GM18505 (cell line): ENCODE data around the gene DENND1B.
"Not testable (repeated sequence)": the region's sequence is repeated elsewhere in the genome, so short reads cannot be mapped to it uniquely, and the experiment has no call there.

Experiments
- ATAC-seq: cut with Tn5 transposase; IDR thresholded peaks from one replicate; pipeline ENCODE4 v1.9.1; 2021; ENCODE audit not compliant: unreplicated experiment
- POLR2A ChIP-seq: IDR thresholded peaks from 4 replicates; pipeline ENCODE4 v1.6.1; 2011; ENCODE audit warnings: borderline replicate concordance; ENCODE audit not compliant: insufficient read depth, insufficient read length; ENCODE audit errors: extremely low read depth

DENND1B gene

GRCh38 chr1:197553281-197553680, 222.0 kb downstream of the DENND1B start:
- no peak for ATAC-seq

GRCh38 chr1:197546989-197547388, 228.3 kb downstream of the DENND1B start:
- ATAC-seq = no peak
- TF ChIP-seq POLR2A = no peak

More at GRCh38 chr1:197553281-197553680, 222.0 kb downstream of the DENND1B start:
- TF ChIP-seq POLR2A = no peak

DNA sequence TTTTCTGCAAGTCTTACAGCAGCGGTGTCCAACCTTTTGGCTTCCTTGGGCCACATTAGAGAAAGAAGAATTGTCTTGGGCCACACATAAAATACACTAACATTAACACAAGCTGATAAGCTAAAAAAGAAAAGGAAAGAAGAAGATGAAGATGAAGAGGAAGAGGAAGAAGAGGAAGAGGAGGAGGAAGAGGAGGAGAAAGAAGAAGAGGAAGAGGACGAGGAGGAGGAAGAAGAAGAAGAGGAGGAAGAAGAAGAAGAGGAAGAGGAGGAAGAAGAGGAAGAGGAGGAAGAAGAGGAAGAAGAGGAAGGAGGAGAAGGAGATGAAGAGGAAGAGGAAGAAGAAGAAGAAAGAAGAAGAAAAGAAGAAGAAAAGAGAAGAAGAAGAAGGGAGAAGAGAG, 230.7 kb downstream of the DENND1B start:
- no peak for ATAC-seq
- TF ChIP-seq POLR2A = no peak

DNA sequence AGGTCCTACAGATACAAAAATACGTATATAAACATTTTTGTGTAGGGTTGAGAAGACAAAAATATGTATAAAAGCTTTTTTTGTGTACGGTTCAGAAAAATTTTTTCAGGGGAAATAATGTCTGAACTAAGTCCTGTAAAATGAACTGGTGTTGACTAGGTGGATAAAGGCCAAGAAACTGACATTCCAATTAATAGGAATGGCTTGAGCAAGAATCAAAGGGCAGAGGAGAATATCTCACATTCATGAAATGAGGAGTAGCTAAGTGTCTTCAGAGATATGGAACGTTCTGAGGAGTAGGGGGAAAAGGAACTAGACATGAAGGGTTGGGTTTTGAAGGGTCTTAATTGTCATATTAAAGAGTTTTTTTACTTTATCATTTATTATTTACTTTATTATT, 231.2 kb downstream of the DENND1B start:
- no peak for ATAC-seq
- TF ChIP-seq POLR2A = no peak

DNA sequence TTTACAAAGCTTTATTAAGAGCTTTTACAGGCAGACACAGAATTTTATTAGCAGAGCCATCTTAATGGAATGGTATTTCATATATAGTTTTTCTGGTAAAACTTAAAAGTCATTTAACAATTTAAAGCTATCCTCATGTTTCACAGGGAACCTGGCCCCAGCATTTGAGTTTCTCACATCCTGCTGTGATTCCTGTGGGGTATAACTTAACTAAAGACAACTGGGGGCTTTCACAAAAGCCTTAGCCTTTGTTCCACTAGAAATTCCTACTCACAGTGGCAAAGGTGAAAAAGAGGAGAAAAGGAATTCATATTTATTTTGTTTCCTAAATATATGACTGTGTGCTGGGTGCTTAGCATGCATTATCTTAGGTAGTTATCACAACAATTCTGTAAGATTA, 233.9 kb downstream of the DENND1B start:
- ATAC-seq = no peak
- TF ChIP-seq POLR2A = no peak

GRCh38 chr1:197526736-197527371, 248.4 kb downstream of the DENND1B start:
- no peak for TF ChIP-seq POLR2A
- no peak for ATAC-seq

- ATAC-seq = no peak
- no peak for TF ChIP-seq POLR2A
These were observed 254.1 kb downstream of the DENND1B start for GRCh38 chr1:197521118-197521739.

GRCh38 chr1:197519741-197520334, 255.4 kb downstream of the DENND1B start:
- TF ChIP-seq POLR2A = no peak
- ATAC-seq = no peak

- ATAC-seq = no peak
- no peak for TF ChIP-seq POLR2A
These were observed 259.9 kb downstream of the DENND1B start for GRCh38 chr1:197515421-197515820.

DNA sequence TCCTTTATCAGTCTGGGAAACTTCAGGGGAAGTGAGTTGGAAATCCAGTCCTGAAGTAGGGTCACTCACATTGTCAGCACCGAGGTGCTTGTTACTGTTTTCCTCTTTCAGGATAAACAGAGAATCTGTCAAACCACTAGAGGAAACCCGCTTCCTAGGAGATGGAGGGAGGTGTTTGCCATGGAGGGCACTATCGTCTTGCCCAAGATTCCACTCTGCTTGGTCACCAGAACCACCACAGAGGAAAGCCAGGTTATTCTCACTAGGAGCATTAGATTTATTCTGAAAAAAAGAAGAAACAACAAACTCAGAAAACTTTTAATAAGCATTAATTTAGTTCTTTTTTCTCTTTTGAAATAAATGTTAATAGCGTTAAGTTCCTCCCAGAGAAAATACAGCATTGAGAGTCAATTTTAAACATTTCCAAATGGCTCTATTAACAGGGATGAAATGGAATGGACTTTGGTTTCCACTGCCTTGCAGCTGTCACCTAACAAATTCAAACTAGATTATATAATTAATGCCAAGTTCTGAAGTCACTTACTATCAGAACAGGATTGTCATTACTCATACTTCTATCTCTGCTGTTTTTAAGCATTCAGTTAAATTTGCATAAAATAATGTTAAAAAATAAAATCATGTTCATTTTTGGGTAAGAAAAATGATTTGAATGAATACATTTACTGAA, 264.4 kb downstream of the DENND1B start:
- no peak for TF ChIP-seq POLR2A
- no peak for ATAC-seq

- no peak for TF ChIP-seq POLR2A
- ATAC-seq = no peak
These were observed 278.6 kb downstream of the DENND1B start for GRCh38 chr1:197496722-197497121.

DNA sequence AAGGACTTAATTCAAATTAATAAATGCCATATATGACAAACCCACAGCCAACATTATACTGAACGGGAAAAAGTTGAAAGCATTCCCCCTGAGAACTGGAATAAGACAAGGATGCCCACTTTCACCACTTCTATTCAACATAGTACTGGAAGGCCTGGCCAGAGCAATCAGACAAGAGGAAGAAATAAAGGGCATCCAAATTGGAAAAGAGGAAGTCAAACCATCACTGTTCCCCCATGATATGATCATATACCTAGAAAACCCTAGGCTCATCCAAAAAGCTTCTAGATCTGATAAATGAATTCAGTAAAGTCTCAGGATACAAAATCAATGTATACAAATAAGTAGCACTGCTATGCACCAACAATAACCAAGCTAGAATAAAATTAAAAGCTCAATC, 283.8 kb downstream of the DENND1B start:
- ATAC-seq = not testable (repeated sequence)

GRCh38 chr1:197486946-197487345, 288.3 kb downstream of the DENND1B start:
- TF ChIP-seq POLR2A = no peak
- ATAC-seq = no peak

DNA sequence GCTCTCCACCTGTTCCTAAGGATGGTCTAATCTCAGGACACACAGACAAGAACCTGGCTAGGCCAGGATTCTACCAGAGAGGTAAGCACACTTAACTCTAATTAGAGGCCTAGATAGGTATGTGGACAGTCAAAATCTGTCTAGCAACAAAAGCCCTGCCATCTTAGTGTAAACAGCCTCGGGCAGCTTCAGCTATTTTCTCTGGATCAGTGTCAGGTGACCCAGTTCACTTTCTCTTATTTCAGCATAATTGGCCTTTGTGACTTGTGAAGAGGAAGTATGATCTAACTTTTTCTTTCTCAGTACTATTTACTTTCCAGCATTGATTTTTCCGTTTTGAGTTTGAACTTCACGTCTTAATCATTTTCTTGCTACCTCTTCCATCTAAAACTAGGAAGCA, 289.5 kb downstream of the DENND1B start:
- no peak for TF ChIP-seq POLR2A
- ATAC-seq = no peak
